A549 (cell line): ENCODE data around the gene NOPCHAP1.

Experiments used
- BHLHE40 ChIP-seq: IDR thresholded peaks from 2 replicates; pipeline ENCODE4 v1.6.1; 2012; ENCODE audit warnings: low read depth, low read length, inconsistent platforms
- PHF8 ChIP-seq: fragments of 200-600 bp; sonication (generic); IDR thresholded peaks from 2 replicates; pipeline ENCODE4 v1.6.1; 2016; ENCODE audit warnings: low read depth, mild to moderate bottlenecking, antibody characterized with exemption, moderate library complexity, borderline replicate concordance
- SMC3 ChIP-seq: fragments of >200 bp; sonication (Bioruptor Twin); formaldehyde crosslinking; IDR thresholded peaks from 3 replicates; pipeline ENCODE4 v1.6.1; 2018; ENCODE audit warnings: inconsistent platforms
- SREBF2 ChIP-seq: fragments of 450-650 bp; IDR thresholded peaks from 2 replicates; pipeline ENCODE4 v1.6.1; 2014; ENCODE audit warnings: mild to moderate bottlenecking, moderate library complexity
- TF ChIP-seq, protein P1 (sequence below): fragments of >200 bp; sonication (Bioruptor Twin); formaldehyde crosslinking; IDR thresholded peaks from 3 replicates; pipeline ENCODE4 v1.5.1; 2016
- TF ChIP-seq, protein P2 (sequence below): fragments of 250-450 bp; sonication (Bioruptor Pico); IDR thresholded peaks from 2 replicates; pipeline ENCODE4 v1.5.0; 2021; ENCODE audit warnings: mild to moderate bottlenecking, moderate library complexity, borderline replicate concordance
- TF ChIP-seq, protein P3 (sequence below): fragments of 150-350 bp; IDR thresholded peaks from 2 replicates; pipeline ENCODE4 v1.6.1; 2014; ENCODE audit warnings: low read depth, mild to moderate bottlenecking, low read length
- TF ChIP-seq, protein P4 (sequence below): fragments of >200 bp; sonication (Bioruptor Twin); formaldehyde crosslinking; IDR thresholded peaks from 3 replicates; pipeline ENCODE4 v1.6.1; 2016

DNA sequence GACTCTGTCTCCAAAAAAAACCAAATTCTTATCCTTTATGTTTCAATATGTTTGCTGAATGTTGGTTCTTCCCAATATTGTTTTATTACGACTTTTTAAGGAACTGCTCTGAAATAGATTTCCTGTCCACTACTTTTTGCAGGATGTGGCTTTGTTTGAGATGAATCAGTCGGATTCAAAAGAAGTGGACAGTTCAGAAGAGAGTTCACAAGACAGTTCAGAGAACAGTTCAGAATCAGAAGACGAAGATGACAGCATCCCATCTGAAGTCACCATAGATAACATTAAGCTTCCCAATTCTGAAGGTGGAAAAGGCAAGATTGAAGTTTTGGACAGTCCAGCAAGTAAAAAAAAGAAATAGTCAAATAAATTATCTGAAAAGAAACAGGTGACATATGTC is 8.2 kb downstream of the NOPCHAP1 start:
- TF ChIP-seq BHLHE40: no peak
- TF ChIP-seq, protein P1, sequence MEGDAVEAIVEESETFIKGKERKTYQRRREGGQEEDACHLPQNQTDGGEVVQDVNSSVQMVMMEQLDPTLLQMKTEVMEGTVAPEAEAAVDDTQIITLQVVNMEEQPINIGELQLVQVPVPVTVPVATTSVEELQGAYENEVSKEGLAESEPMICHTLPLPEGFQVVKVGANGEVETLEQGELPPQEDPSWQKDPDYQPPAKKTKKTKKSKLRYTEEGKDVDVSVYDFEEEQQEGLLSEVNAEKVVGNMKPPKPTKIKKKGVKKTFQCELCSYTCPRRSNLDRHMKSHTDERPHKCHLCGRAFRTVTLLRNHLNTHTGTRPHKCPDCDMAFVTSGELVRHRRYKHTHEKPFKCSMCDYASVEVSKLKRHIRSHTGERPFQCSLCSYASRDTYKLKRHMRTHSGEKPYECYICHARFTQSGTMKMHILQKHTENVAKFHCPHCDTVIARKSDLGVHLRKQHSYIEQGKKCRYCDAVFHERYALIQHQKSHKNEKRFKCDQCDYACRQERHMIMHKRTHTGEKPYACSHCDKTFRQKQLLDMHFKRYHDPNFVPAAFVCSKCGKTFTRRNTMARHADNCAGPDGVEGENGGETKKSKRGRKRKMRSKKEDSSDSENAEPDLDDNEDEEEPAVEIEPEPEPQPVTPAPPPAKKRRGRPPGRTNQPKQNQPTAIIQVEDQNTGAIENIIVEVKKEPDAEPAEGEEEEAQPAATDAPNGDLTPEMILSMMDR: no peak
- TF ChIP-seq, protein P2, sequence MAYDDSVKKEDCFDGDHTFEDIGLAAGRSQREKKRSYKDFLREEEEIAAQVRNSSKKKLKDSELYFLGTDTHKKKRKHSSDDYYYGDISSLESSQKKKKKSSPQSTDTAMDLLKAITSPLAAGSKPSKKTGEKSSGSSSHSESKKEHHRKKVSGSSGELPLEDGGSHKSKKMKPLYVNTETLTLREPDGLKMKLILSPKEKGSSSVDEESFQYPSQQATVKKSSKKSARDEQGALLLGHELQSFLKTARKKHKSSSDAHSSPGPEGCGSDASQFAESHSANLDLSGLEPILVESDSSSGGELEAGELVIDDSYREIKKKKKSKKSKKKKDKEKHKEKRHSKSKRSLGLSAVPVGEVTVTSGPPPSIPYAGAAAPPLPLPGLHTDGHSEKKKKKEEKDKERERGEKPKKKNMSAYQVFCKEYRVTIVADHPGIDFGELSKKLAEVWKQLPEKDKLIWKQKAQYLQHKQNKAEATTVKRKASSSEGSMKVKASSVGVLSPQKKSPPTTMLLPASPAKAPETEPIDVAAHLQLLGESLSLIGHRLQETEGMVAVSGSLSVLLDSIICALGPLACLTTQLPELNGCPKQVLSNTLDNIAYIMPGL (CRISPR knock-in tag): no peak
- no peak for TF ChIP-seq SREBF2
- TF ChIP-seq, protein P3, sequence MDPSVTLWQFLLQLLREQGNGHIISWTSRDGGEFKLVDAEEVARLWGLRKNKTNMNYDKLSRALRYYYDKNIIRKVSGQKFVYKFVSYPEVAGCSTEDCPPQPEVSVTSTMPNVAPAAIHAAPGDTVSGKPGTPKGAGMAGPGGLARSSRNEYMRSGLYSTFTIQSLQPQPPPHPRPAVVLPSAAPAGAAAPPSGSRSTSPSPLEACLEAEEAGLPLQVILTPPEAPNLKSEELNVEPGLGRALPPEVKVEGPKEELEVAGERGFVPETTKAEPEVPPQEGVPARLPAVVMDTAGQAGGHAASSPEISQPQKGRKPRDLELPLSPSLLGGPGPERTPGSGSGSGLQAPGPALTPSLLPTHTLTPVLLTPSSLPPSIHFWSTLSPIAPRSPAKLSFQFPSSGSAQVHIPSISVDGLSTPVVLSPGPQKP: no peak
- TF ChIP-seq SMC3: no peak
- no peak for TF ChIP-seq PHF8
- TF ChIP-seq, protein P4, sequence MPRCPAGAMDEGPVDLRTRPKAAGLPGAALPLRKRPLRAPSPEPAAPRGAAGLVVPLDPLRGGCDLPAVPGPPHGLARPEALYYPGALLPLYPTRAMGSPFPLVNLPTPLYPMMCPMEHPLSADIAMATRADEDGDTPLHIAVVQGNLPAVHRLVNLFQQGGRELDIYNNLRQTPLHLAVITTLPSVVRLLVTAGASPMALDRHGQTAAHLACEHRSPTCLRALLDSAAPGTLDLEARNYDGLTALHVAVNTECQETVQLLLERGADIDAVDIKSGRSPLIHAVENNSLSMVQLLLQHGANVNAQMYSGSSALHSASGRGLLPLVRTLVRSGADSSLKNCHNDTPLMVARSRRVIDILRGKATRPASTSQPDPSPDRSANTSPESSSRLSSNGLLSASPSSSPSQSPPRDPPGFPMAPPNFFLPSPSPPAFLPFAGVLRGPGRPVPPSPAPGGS: no peak
